HG03025 (cell line): Measurements from ENCODE around the gene SIRT6.
"Not testable (repeated sequence)": the region's sequence is repeated elsewhere in the genome, so short reads cannot be mapped to it uniquely, and the experiment has no call there.

ENCODE experiments used
- ATAC-seq: cut with Tn5 transposase; IDR thresholded peaks from one replicate; pipeline ENCODE4 v1.9.1; 2021; ENCODE audit warnings: mild to moderate bottlenecking, moderate library complexity; ENCODE audit not compliant: unreplicated experiment, low FRiP score

SIRT6 gene

GRCh38 chr19:4177146-4177545 lies 5.2 kb downstream of the SIRT6 start:
- ATAC-seq: no peak

GRCh38 chr19:4175669-4175931 lies 6.8 kb downstream of the SIRT6 start:
- ATAC-seq: no peak

- ATAC-seq: no peak
Measured at GRCh38 chr19:4174895-4175668, 7.3 kb downstream of the SIRT6 start.

GRCh38 chr19:4174213-4174894 lies 8.0 kb downstream of the SIRT6 start:
- ATAC-seq: no peak

- ATAC-seq: no peak
Measured at GRCh38 chr19:4173479-4174212, 8.7 kb downstream of the SIRT6 start.

- no peak for ATAC-seq
Measured at GRCh38 chr19:4172861-4173473, 9.4 kb downstream of the SIRT6 start.

GRCh38 chr19:4171676-4172075 lies 10.7 kb downstream of the SIRT6 start:
- no peak for ATAC-seq

GRCh38 chr19:4164262-4164661 lies 18.1 kb downstream of the SIRT6 start:
- ATAC-seq: no peak

GRCh38 chr19:4161415-4162077 lies 20.8 kb downstream of the SIRT6 start:
- ATAC-seq: no peak

- ATAC-seq: not testable (repeated sequence)
Measured at GRCh38 chr19:4157971-4158370, 24.4 kb downstream of the SIRT6 start.

- ATAC-seq: no peak
Measured at GRCh38 chr19:4157164-4157563, 25.2 kb downstream of the SIRT6 start.

- no peak for ATAC-seq
Measured at GRCh38 chr19:4154571-4155312, 27.6 kb downstream of the SIRT6 start.

- no peak for ATAC-seq
Measured at GRCh38 chr19:4152241-4152998, 29.9 kb downstream of the SIRT6 start.

- no peak for ATAC-seq
Measured at GRCh38 chr19:4151623-4152022, 30.7 kb downstream of the SIRT6 start.

GRCh38 chr19:4149518-4150288 lies 32.7 kb downstream of the SIRT6 start:
- no peak for ATAC-seq

GRCh38 chr19:4144666-4145249 lies 37.6 kb downstream of the SIRT6 start:
- ATAC-seq: no peak

GRCh38 chr19:4142916-4143315 lies 39.4 kb downstream of the SIRT6 start:
- not testable (repeated sequence) for ATAC-seq

- no peak for ATAC-seq
Measured at GRCh38 chr19:4140237-4140711, 42.1 kb downstream of the SIRT6 start.
